SH-SY5Y (cell line): Measurements from ENCODE around the gene KLK4.

Experiments used
- GATA2 ChIP-seq: IDR thresholded peaks from 2 replicates; pipeline ENCODE4 v1.6.1; 2011; ENCODE audit warnings: mild to moderate bottlenecking, low read depth, low read length
- GATA3 ChIP-seq: IDR thresholded peaks from 2 replicates; pipeline ENCODE4 v1.6.1; 2011; ENCODE audit warnings: low read depth, mild to moderate bottlenecking, low read length, moderate library complexity

DNA sequence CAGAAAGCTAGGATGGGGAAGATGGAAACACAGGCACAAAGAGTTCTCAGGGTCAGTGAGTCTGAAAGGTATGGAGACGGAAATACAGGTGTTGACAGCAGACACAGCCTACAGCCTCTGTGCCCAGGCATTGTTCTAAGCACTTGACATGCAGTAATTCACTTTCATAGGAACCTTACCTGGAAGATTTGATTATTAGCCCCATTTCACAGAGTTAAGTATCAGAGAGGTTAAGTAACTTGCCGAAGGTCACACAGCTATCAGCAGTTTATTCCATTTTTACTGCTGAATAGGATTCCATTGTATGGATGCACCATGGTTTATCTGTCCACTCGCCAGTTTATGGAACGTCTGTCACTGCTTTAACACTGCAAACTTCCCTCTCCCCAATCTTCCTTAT is 13.2 kb downstream of the KLK4 start:
- no peak for TF ChIP-seq GATA2
- TF ChIP-seq GATA3, result no peak
